DND-41 (cell line): ENCODE results near the gene TBCA.
"Not testable (repeated sequence)": the region's sequence is repeated elsewhere in the genome, so short reads cannot be mapped to it uniquely, and the experiment has no call there.

ENCODE experiments used
- ATAC-seq: fragments of 200-7000 bp; cut with Tn5 transposase; 3 replicates; pipeline ENCODE4 v1.9.1; 2021; ENCODE audit warnings: low read depth; ENCODE audit not compliant: insufficient read depth
- DNase-seq: peaks from one replicate; pipeline ENCODE4 v3.0.0-alpha.2; 2020
- H2AFZ ChIP-seq: 2 replicates; pipeline ENCODE4 v1.6.0; 2012; ENCODE audit warnings: low read depth, low read length
- H3K27ac ChIP-seq: 2 replicates; pipeline ENCODE4 v1.5.1; 2012; ENCODE audit warnings: low read length, inconsistent platforms
- H3K27me3 ChIP-seq: fragments of 200-600 bp; sonication (generic); 2 replicates; pipeline ENCODE4 v1.6.0; 2012; ENCODE audit warnings: low read length, mild to moderate bottlenecking, inconsistent platforms; ENCODE audit not compliant: insufficient read depth, poor library complexity
- H3K36me3 ChIP-seq: 2 replicates; pipeline ENCODE4 v1.5.1; 2012; ENCODE audit warnings: low read length, inconsistent platforms; ENCODE audit not compliant: insufficient read depth
- H3K4me1 ChIP-seq: 2 replicates; pipeline ENCODE4 v1.5.1; 2012; ENCODE audit warnings: mild to moderate bottlenecking, low read length; ENCODE audit not compliant: insufficient read depth
- H3K4me2 ChIP-seq: 2 replicates; pipeline ENCODE4 v1.6.0; 2012; ENCODE audit warnings: mild to moderate bottlenecking, moderate library complexity, low read length, inconsistent platforms; ENCODE audit not compliant: insufficient read depth
- H3K4me3 ChIP-seq, 2 experiments: fragments of 200-600 bp in 1 of 2; shearing (Covaris generic) in 1 of 2; 2 replicates each; pipeline ENCODE4 v1.5.1; 2012 to 2016; ENCODE audit warnings: inconsistent platforms in 2 of 2, low read length in 2 of 2, mild to moderate bottlenecking in 2 of 2, low read depth in 1 of 2, moderate library complexity in 1 of 2
- H3K79me2 ChIP-seq: 2 replicates; pipeline ENCODE4 v1.6.0; 2012; ENCODE audit warnings: low read length, inconsistent platforms; ENCODE audit not compliant: insufficient read depth
- H3K9ac ChIP-seq: 2 replicates; pipeline ENCODE4 v1.6.0; 2012; ENCODE audit warnings: low read depth, mild to moderate bottlenecking, inconsistent platforms, low read length, moderate library complexity
- H3K9me3 ChIP-seq: 2 replicates; pipeline ENCODE4 v1.5.1; 2012; ENCODE audit warnings: low read length, moderate library complexity, mild to moderate bottlenecking, inconsistent platforms; ENCODE audit not compliant: insufficient read depth, severe bottlenecking
- H4K20me1 ChIP-seq: 2 replicates; pipeline ENCODE4 v1.6.0; 2012; ENCODE audit warnings: low read length; ENCODE audit not compliant: insufficient read depth
- CTCF ChIP-seq: IDR thresholded peaks from 2 replicates; pipeline ENCODE4 v1.5.1; 2012; ENCODE audit warnings: borderline replicate concordance, low read length, moderate library complexity, mild to moderate bottlenecking; ENCODE audit not compliant: poor library complexity, severe bottlenecking; ENCODE audit errors: extremely low read depth
- EZH2 ChIP-seq: IDR thresholded peaks from 3 replicates; pipeline ENCODE4 v1.6.1; 2012; ENCODE audit warnings: borderline replicate concordance, low read depth, mild to moderate bottlenecking, moderate library complexity, low read length, inconsistent platforms; ENCODE audit not compliant: severe bottlenecking

TBCA gene

GRCh38 chr5:77707791-77708190, 68.3 kb downstream of the TBCA start:
- ATAC-seq (no peak), DNase-seq (no peak)
- Histone ChIP-seq H3K27me3 (no peaks in the 10 kb centered on the region), H3K4me1 (no peaks in the 10 kb centered on the region), H3K9me3 (no peaks in the 10 kb centered on the region), H3K4me2 (no peak overlapping the region), H3K4me3 (no peak overlapping the region), H3K79me2 (peaks cover 57% of the 10 kb centered on the region), H3K36me3 (peaks cover 66% of the 10 kb centered on the region), H3K9ac (no peak overlapping the region), H4K20me1 (peaks cover 22% of the 10 kb centered on the region; the same call in 1 of the 2 replicates), H2AFZ (no peak overlapping the region), H3K27ac (no peak overlapping the region)
- no peak for TF ChIP-seq EZH2
- no peak for TF ChIP-seq CTCF

- not testable (repeated sequence) for H3K9me3 ChIP-seq, H2AFZ ChIP-seq, H3K27ac ChIP-seq, DNase-seq, H3K4me1 ChIP-seq, H3K9ac ChIP-seq, H3K27me3 ChIP-seq, H3K4me2 ChIP-seq, ATAC-seq, H3K4me3 ChIP-seq
- peaks cover 71% of the 10 kb centered on the region for H3K36me3 ChIP-seq
- H4K20me1 ChIP-seq = peaks cover 25% of the 10 kb centered on the region; the same call in 1 of the 2 replicates
- peaks cover 93% of the 10 kb centered on the region for H3K79me2 ChIP-seq
Measured at GRCh38 chr5:77699569-77699968, 76.6 kb downstream of the TBCA start.

GRCh38 chr5:77698920-77699319, 77.2 kb downstream of the TBCA start:
- no peak for TF ChIP-seq EZH2
- no peak for TF ChIP-seq CTCF
- no peak overlapping the region for H3K9ac ChIP-seq
- H3K9me3 ChIP-seq = no peaks in the 10 kb centered on the region
- no peaks in the 10 kb centered on the region for H3K27me3 ChIP-seq
- H3K4me3 ChIP-seq = no peak overlapping the region
- H3K4me2 ChIP-seq = no peak overlapping the region
- peaks cover 22% of the 10 kb centered on the region; the same call in 1 of the 2 replicates for H4K20me1 ChIP-seq
- H3K36me3 ChIP-seq = peaks cover 65% of the 10 kb centered on the region
- ATAC-seq (no peak), DNase-seq (no peak)
- no peak overlapping the region for H3K27ac ChIP-seq
- H3K79me2 ChIP-seq = peaks cover 91% of the 10 kb centered on the region
- H2AFZ ChIP-seq = no peak overlapping the region
- no peaks in the 10 kb centered on the region for H3K4me1 ChIP-seq

- H3K4me2 ChIP-seq = no peak overlapping the region
- peaks cover 60% of the 10 kb centered on the region for H3K36me3 ChIP-seq
- DNase-seq (no peak), ATAC-seq (no peak)
- H3K9me3 ChIP-seq = no peaks in the 10 kb centered on the region
- no peak overlapping the region for H3K9ac ChIP-seq
- H3K4me1 ChIP-seq = no peaks in the 10 kb centered on the region
- H2AFZ ChIP-seq = no peak overlapping the region
- peaks cover 83% of the 10 kb centered on the region for H3K79me2 ChIP-seq
- no peak overlapping the region for H3K4me3 ChIP-seq
- no peak overlapping the region for H3K27ac ChIP-seq
- no peak for TF ChIP-seq EZH2
- no peaks in the 10 kb centered on the region for H3K27me3 ChIP-seq
- H4K20me1 ChIP-seq = peaks cover 22% of the 10 kb centered on the region; the same call in 1 of the 2 replicates
Measured at GRCh38 chr5:77697692-77698091, 78.4 kb downstream of the TBCA start.
